ENCODE results near the gene GJB5. TPM values are rescaled to one million over a fixed set of nuclear protein-coding genes. Genes with fewer than 3 reads are reported as not detected.

The GJB5 gene
- total RNA-seq, 1 donor from 2014 or later: 23.6 TPM

GRCh38 chr1:34781071-34781843, 26.4 kb downstream of the GJB5 start, which contains the start of gene GJB3:
TSS of gene GJB3 (plus strand) at chr1:34781214. CDS start at chr1:34784763, 3,549 bp downstream.
- intact Hi-C loops (cut with DNase I): no loop called here
- Histone ChIP-seq H3K4me1 (peaks cover 20% of the 10 kb centered on the region), H3K4me3 (peak within 1 kb of the TSS; percentile 43 to 46), H3K9me3 (no peaks in the 10 kb centered on the region), H3K36me3 (peaks cover 0 to 9% of the 10 kb centered on the region in 2 donors), H3K27me3 (no peaks in the 10 kb centered on the region), H3K27ac (peak within 1 kb of the TSS; percentile 83)
- DNase-seq (ENCODE audit: extremely low spot score in 2 of 2): no peak
- no peak for TF ChIP-seq CTCF (IDR thresholded peaks at IDR 0.05)
- TF ChIP-seq POLR2A (IDR thresholded peaks at IDR 0.05): no peak
- TF ChIP-seq POLR2AphosphoS5 (IDR thresholded peaks at IDR 0.05; ENCODE audit: insufficient read depth in 1 of 2, low read depth in 1 of 2): no peak

- peak overlapping the region; percentile 43 to 46 for H3K4me3 ChIP-seq
- H3K27ac ChIP-seq: peak overlapping the region; percentile 83
- DNase-seq (ENCODE audit: extremely low spot score in 2 of 2): no peak
- peak in 1 of 2 donors; percentile 35 for TF ChIP-seq POLR2A (IDR thresholded peaks at IDR 0.05)
- TF ChIP-seq CTCF (IDR thresholded peaks at IDR 0.05): no peak
- TF ChIP-seq POLR2AphosphoS5 (IDR thresholded peaks at IDR 0.05; ENCODE audit: insufficient read depth in 1 of 2, low read depth in 1 of 2): peak; percentile 49 to 57
- H3K4me1 ChIP-seq: peaks cover 20% of the 10 kb centered on the region
- intact Hi-C loops (cut with DNase I): no loop called here
- no peaks in the 10 kb centered on the region for H3K27me3 ChIP-seq
- peaks cover 0 to 9% of the 10 kb centered on the region in 2 donors for H3K36me3 ChIP-seq
- no peaks in the 10 kb centered on the region for H3K9me3 ChIP-seq
Observed at GRCh38 chr1:34781844-34782391, 27.1 kb downstream of the GJB5 start.

GRCh38 chr1:34784751-34785221, 29.9 kb downstream of the GJB5 start:
- Histone ChIP-seq H3K4me3 (no peak overlapping the region), H3K4me1 (peaks cover 20% of the 10 kb centered on the region), H3K36me3 (peaks cover 0 to 9% of the 10 kb centered on the region in 2 donors), H3K9me3 (no peaks in the 10 kb centered on the region), H3K27ac (no peak overlapping the region), H3K27me3 (no peaks in the 10 kb centered on the region)
- intact Hi-C loops (cut with DNase I): no loop called here
- no peak for DNase-seq (ENCODE audit: extremely low spot score in 2 of 2)
- TF ChIP-seq CTCF (IDR thresholded peaks at IDR 0.05) (no peak), POLR2AphosphoS5 (IDR thresholded peaks at IDR 0.05; ENCODE audit: insufficient read depth in 1 of 2, low read depth in 1 of 2) (no peak), POLR2A (IDR thresholded peaks at IDR 0.05) (no peak)

- TF ChIP-seq CTCF (IDR thresholded peaks at IDR 0.05): no peak
- no peak for TF ChIP-seq POLR2AphosphoS5 (IDR thresholded peaks at IDR 0.05; ENCODE audit: insufficient read depth in 1 of 2, low read depth in 1 of 2)
- TF ChIP-seq POLR2A (IDR thresholded peaks at IDR 0.05): no peak
- no peak overlapping the region for H3K4me3 ChIP-seq
- no peaks in the 10 kb centered on the region for H3K9me3 ChIP-seq
- no peak for DNase-seq (ENCODE audit: extremely low spot score in 2 of 2)
- no peak overlapping the region for H3K27ac ChIP-seq
- peaks cover 14% of the 10 kb centered on the region for H3K4me1 ChIP-seq
- H3K36me3 ChIP-seq: peaks cover 0 to 9% of the 10 kb centered on the region in 2 donors
- H3K27me3 ChIP-seq: no peaks in the 10 kb centered on the region
- intact Hi-C loops (cut with DNase I): no loop called here
Observed at GRCh38 chr1:34785231-34785874, 30.5 kb downstream of the GJB5 start.

Data from vagina (tissue), 2 donors.